Gastrocnemius medialis (tissue), 4 donors: ENCODE data around the gene DAPL1. TPM values are rescaled to one million over a fixed set of nuclear protein-coding genes. Genes with fewer than 3 reads are reported as not detected.

Experiments used
- ATAC-seq, 2 donors: fragments of 150-250 bp; one replicate each; pipeline ENCODE4 v1.9.1; 2016
- DNase-seq, 2 donors: peaks; one replicate each; pipeline ENCODE4 v3.0.0-alpha.2; 2019
- H3K27ac ChIP-seq, 4 donors: fragments of 200-600 bp; sonication (generic); 1 replicate in 1 of 4; 2 replicates in 3 of 4; pipeline ENCODE4 v1.5.1; 2016 to 2018; ENCODE audit warnings: mild to moderate bottlenecking in 2 of 4, moderate library complexity in 1 of 4
- H3K27me3 ChIP-seq, 3 donors: fragments of 200-600 bp; sonication (generic) in 2 of 3; 1 replicate in 1 of 3; 2 replicates in 2 of 3; pipeline versions ENCODE4 v1.5.1 to v1.6.0; 2016 to 2019; ENCODE audit warnings: mild to moderate bottlenecking in 1 of 3, moderate library complexity in 1 of 3
- H3K36me3 ChIP-seq, 2 donors: fragments of 200-600 bp; sonication (generic) in 1 of 2; one replicate each; pipeline ENCODE4 v1.5.1; 2017 to 2018
- H3K4me1 ChIP-seq, 2 donors: fragments of 200-600 bp; sonication (generic) in 1 of 2; one replicate each; pipeline ENCODE4 v1.5.1; 2016 to 2017; ENCODE audit warnings: mild to moderate bottlenecking in 2 of 2
- H3K4me3 ChIP-seq, 4 donors: fragments of 200-600 bp; sonication (generic) in 3 of 4; 1 replicate in 1 of 4; 2 replicates in 3 of 4; pipeline ENCODE4 v1.5.1; 2016 to 2019; ENCODE audit warnings: mild to moderate bottlenecking in 2 of 4
- H3K9me3 ChIP-seq, 3 donors: fragments of 200-600 bp; sonication (generic) in 2 of 3; 1 replicate in 1 of 3; 2 replicates in 2 of 3; pipeline ENCODE4 v1.5.1; 2016 to 2019
- CTCF ChIP-seq, 5 experiments: fragments of 450-650 bp in 3 of 5; fragments of 200-600 bp in 2 of 5; sonication (generic) in 2 of 5; IDR thresholded peaks in 4 of 5; conservative IDR thresholded peaks in 1 of 5; 1 replicate in 4 of 5; 2 replicates in 1 of 5; pipeline ENCODE4 v1.5.1; 2016 to 2019; ENCODE audit warnings: antibody characterized with exemption in 5 of 5, mild to moderate bottlenecking in 3 of 5, moderate library complexity in 3 of 5
- POLR2A ChIP-seq, 2 donors: fragments of 450-650 bp; IDR thresholded peaks; one replicate each; pipeline ENCODE4 v1.6.1; 2017; ENCODE audit warnings: antibody characterized with exemption in 2 of 2, mild to moderate bottlenecking in 2 of 2, moderate library complexity in 2 of 2
- in situ Hi-C, 4 donors: fragments of 200-750 bp; cut with MboI; loops; one replicate each; pipeline versions ENCODE4 v1.15.0 to v1.8.0; 2017; ENCODE audit warnings: low sequenced_read_pairs in 4 of 4
- intact Hi-C: fragments of 100-400 bp; cut with DNase I; formaldehyde crosslinking; loops from one replicate; pipeline ENCODE4 v1.15.1; 2023; ENCODE audit warnings: low total_unique reads
- total RNA-seq, 4 donors: library from RNA; depleted of rRNA; stranded (reverse); fragments of >200 nt; gene quantifications; one replicate each; pipeline versions ENCODE4 v1.1.0 to v1.2.3, GENCODE V29; 2016

Gene DAPL1
- total RNA-seq, 4 donors from 2014 or later = not detected

DNA sequence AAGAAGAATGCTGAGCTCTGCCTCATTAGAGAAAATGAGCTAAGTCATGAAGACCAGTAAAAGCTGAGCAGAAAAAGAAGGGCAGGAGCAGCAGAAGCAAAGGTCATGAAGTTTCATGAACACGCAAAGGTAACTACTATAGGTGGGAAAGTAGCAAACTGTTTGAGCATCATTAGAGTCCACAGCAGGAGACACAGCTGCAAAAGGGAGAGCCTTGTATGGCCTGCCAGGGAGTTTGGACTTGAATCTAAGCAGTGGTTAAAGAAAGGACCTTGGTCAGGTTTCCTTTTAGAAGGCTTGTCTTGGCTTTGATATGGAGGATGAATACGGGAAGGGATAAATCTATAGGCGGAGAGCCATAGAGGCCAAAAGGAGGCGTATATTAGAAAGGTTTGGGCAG, 34.0 kb downstream of the DAPL1 start:
- Histone ChIP-seq H3K4me1 (no peaks in the 10 kb centered on the region), H3K27ac (no peak overlapping the region), H3K27me3 (no peaks in the 10 kb centered on the region), H3K4me3 (no peak overlapping the region), H3K9me3 (no peaks in the 10 kb centered on the region), H3K36me3 (no peaks in the 10 kb centered on the region)
- intact Hi-C loops = no loop called here
- in situ Hi-C loops = no loop called here
- DNase-seq = no peak
- ATAC-seq = no peak
- TF ChIP-seq POLR2A (IDR thresholded peaks at IDR 0.05) = no peak
- TF ChIP-seq CTCF (IDR thresholded peaks at IDR 0.05 in 4 of 5, conservative IDR thresholded peaks at IDR 0.05 in 1 of 5) = no peak

DNA sequence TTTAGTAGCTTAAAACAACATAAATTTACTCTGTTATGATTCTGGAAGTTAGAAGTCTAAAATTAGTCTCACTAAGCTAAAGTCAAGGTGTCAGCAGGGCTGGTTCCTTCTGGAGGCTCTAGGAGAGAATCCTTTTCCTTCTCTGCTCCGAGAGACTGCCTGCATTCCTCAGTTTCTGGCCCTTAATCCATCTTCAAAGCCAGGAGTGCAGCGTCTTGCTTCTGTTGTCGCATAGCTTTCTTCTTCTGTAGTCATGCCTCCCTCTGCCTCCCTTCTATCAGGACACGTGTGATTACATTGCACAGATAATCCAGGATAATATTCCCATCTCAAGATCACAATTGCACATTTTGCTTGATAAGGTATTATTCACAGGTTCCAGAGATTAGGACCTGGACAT, 35.1 kb downstream of the DAPL1 start:
- no peak for TF ChIP-seq CTCF (IDR thresholded peaks at IDR 0.05 in 4 of 5, conservative IDR thresholded peaks at IDR 0.05 in 1 of 5)
- TF ChIP-seq POLR2A (IDR thresholded peaks at IDR 0.05) = no peak
- Histone ChIP-seq H3K27me3 (no peaks in the 10 kb centered on the region), H3K27ac (no peak overlapping the region), H3K36me3 (no peaks in the 10 kb centered on the region), H3K4me3 (no peak overlapping the region), H3K9me3 (no peaks in the 10 kb centered on the region), H3K4me1 (no peaks in the 10 kb centered on the region)
- ATAC-seq = no peak
- DNase-seq = no peak
- in situ Hi-C loops = no loop called here
- intact Hi-C loops = no loop called here

- Histone ChIP-seq H3K9me3 (no peaks in the 10 kb centered on the region), H3K4me1 (no peaks in the 10 kb centered on the region), H3K27ac (no peak overlapping the region), H3K27me3 (no peaks in the 10 kb centered on the region), H3K4me3 (no peak overlapping the region), H3K36me3 (no peaks in the 10 kb centered on the region)
- ATAC-seq = no peak
- TF ChIP-seq POLR2A (IDR thresholded peaks at IDR 0.05) (no peak), CTCF (IDR thresholded peaks at IDR 0.05 in 4 of 5, conservative IDR thresholded peaks at IDR 0.05 in 1 of 5) (no peak)
- intact Hi-C loops (no loop called here), in situ Hi-C loops (no loop called here)
- DNase-seq = no peak
Observed at GRCh38 chr2:158835431-158835830, 40.3 kb downstream of the DAPL1 start.

DNA sequence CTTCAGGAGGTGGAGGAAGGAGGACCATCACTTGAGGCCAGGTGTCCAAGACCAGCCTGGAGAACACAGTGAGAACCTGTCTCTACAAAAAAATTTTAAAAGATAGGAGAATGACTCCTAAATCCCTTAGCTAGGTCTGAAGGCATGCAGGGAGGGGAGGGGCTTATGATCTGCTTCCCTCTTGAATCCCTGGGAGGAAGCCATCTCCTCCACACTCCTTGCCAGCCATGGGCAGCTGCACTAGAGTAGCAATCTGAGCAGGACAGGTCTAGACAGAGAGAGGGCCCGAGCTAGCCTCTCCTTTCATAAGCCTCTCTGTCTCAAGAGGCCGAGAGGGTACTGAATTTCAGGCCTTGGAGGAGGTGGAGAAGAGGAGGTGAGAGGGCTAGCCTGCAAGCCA, 42.5 kb downstream of the DAPL1 start:
- DNase-seq = no peak
- Histone ChIP-seq H3K4me3 (no peak overlapping the region), H3K27me3 (no peaks in the 10 kb centered on the region), H3K9me3 (no peaks in the 10 kb centered on the region), H3K4me1 (no peaks in the 10 kb centered on the region), H3K36me3 (no peaks in the 10 kb centered on the region), H3K27ac (no peak overlapping the region)
- intact Hi-C loops (no loop called here), in situ Hi-C loops (no loop called here)
- no peak for ATAC-seq
- TF ChIP-seq POLR2A (IDR thresholded peaks at IDR 0.05) = no peak
- no peak for TF ChIP-seq CTCF (IDR thresholded peaks at IDR 0.05 in 4 of 5, conservative IDR thresholded peaks at IDR 0.05 in 1 of 5)

DNA sequence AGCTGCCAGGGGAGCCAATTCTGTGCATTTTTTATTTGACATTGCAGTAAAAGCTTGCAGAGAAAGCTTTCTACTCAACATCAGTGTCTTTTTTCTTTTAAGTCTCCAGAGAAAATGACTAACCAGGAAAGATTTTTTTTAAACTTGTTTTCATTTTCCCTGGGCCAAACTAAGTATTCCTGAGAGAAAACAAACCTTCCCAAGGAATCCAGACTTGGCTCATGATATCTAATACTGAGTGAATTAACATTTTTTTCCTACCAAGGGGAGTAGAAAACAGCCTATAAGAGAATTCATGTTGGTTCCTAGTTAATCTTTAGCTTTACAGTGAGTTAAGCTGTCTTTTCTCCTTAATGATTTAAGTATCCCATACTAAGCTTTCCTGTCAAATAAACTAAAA, 46.7 kb downstream of the DAPL1 start:
- DNase-seq = no peak
- Histone ChIP-seq H3K27ac (no peak overlapping the region), H3K9me3 (no peaks in the 10 kb centered on the region), H3K27me3 (no peaks in the 10 kb centered on the region), H3K4me3 (no peak overlapping the region), H3K4me1 (no peaks in the 10 kb centered on the region), H3K36me3 (no peaks in the 10 kb centered on the region)
- peak; percentile 50 to 55 for ATAC-seq
- TF ChIP-seq POLR2A (IDR thresholded peaks at IDR 0.05) (no peak), CTCF (IDR thresholded peaks at IDR 0.05 in 4 of 5, conservative IDR thresholded peaks at IDR 0.05 in 1 of 5) (no peak)
- in situ Hi-C loops = no loop called here
- intact Hi-C loops = no loop called here
